WI38 (cell line): ENCODE measurements around the gene PRKCE.

Experiments
- H3K4me3 ChIP-seq: 2 replicates; pipeline ENCODE4 v1.5.1; 2011; ENCODE audit warnings: low read depth, mild to moderate bottlenecking, control low read depth, low read length
- CTCF ChIP-seq: IDR thresholded peaks from 2 replicates; pipeline ENCODE4 v1.5.1; 2012; ENCODE audit warnings: low read depth, mild to moderate bottlenecking, control low read depth, low read length

The PRKCE gene

GRCh38 chr2:45611020-45611859 is 40.2 kb upstream of the PRKCE start, which contains the start of gene SRBD1:
Gene SRBD1, minus strand, starts transcription at chr2:45611267. Its CDS starts 5,826 bp downstream, at chr2:45605441.
- TF ChIP-seq CTCF: no peak
- H3K4me3 ChIP-seq: peak within 1 kb of the TSS; percentile 77

- H3K4me3 ChIP-seq: no peak overlapping the region
- TF ChIP-seq CTCF: no peak
These were observed 39.2 kb upstream of the PRKCE start for GRCh38 chr2:45612285-45612684.

GRCh38 chr2:45612731-45613130 is 38.7 kb upstream of the PRKCE start:
- no peak overlapping the region for H3K4me3 ChIP-seq
- TF ChIP-seq CTCF: no peak

- TF ChIP-seq CTCF: no peak
- H3K4me3 ChIP-seq: no peak overlapping the region
These were observed 37.1 kb upstream of the PRKCE start for GRCh38 chr2:45614330-45614729.

GRCh38 chr2:45614871-45615415 is 36.5 kb upstream of the PRKCE start:
- no peak for TF ChIP-seq CTCF
- H3K4me3 ChIP-seq: no peak overlapping the region

GRCh38 chr2:45616658-45617411 is 34.6 kb upstream of the PRKCE start:
- no peak for TF ChIP-seq CTCF
- no peak overlapping the region for H3K4me3 ChIP-seq

- no peak for TF ChIP-seq CTCF
These were observed 34.0 kb upstream of the PRKCE start for GRCh38 chr2:45617496-45617895.

More at GRCh38 chr2:45617496-45617895, 34.0 kb upstream of the PRKCE start:
- H3K4me3 ChIP-seq: no peak overlapping the region
